ENCODE measurements around the gene EBI3.
"Not testable (repeated sequence)": the region's sequence is repeated elsewhere in the genome, so short reads cannot be mapped to it uniquely, and the experiment has no call there.

EBI3 gene

DNA sequence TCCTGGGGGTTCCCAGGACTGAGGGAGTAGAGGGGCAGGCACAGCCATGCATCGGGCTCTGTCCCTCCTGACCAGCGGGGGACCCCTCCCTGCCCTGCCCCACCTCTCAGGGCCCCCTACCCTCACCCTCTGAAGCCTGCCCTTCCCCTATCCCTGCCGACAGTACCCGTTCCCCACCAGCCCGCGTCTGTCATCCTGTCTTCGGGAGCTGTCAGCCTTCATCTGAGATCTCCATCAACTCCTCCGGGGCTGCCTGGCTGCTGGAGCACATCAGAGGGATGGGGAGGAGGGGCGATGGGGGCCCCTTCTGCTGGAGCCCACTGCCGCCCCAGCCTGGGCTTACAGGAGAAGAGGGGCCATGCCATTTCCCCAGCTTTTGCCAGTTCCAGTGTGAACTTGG, 43.6 kb downstream of the EBI3 start:
- in situ Hi-C loops (cut with MboI; ENCODE audit: low sequenced_read_pairs), result no loop called here

- in situ Hi-C loops (cut with MboI; ENCODE audit: low sequenced_read_pairs), result not testable (repeated sequence)
Measured at GRCh38 chr19:4274321-4274686, 45.0 kb downstream of the EBI3 start.

DNA sequence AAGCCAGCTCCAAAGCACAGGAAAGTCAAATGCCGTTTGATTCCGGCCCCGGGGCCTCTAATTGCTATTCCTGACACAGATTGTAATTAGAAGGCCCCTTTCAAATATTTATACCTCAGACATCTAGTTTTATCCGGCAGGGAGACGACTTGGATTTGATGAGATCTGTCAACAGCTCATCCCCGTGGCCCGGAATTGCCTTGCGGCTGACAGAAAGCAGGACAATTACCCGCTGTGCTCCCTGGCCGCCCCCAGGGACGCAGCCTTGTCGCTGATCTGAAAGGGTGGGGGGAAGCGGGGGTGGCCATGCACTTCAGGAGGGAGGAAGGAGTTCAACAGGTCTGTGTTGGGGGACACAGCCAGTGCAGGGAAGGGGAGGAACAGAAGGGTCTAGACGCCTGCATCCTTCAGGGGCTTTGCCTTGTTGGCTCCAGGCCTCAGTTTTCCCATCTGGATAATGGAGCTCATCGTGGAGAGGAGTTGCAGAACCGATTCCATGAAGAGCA, 47.9 kb downstream of the EBI3 start:
- in situ Hi-C loops (cut with MboI; ENCODE audit: low sequenced_read_pairs), result no loop called here

DNA sequence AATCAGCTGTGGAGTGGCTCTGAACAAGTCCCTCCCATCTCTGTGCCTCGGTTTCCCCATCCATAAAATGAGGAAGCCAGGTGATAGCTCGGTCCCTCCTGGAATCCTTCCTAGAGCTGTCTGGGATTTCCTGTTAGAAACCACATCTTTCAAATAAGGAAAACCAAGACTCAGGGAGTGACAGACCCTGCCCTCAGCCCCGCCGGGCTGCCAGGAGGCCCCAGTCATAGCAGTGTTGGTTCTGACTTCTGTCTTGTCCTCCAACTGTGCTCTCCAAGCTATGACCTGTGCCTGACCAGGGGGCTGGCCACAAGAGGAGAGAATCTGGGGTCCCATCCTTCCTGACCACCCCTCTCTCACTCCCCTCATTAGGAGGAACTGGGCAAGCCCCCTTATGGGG, 48.7 kb downstream of the EBI3 start:
- in situ Hi-C loops (cut with MboI; ENCODE audit: low sequenced_read_pairs), result no loop called here

- in situ Hi-C loops (cut with MboI; ENCODE audit: low sequenced_read_pairs), result no loop called here
Measured at GRCh38 chr19:4278419-4279266, 49.3 kb downstream of the EBI3 start, which contains the start of gene SHD. Gene SHD (plus strand): TSS chr19:4279266. CDS start chr19:4280064, 798 bp downstream.

- in situ Hi-C loops (cut with MboI; ENCODE audit: low sequenced_read_pairs), result no loop called here
Measured at GRCh38 chr19:4279267-4279529, 49.9 kb downstream of the EBI3 start.

GRCh38 chr19:4279530-4280422, 50.5 kb downstream of the EBI3 start:
- in situ Hi-C loops (cut with MboI; ENCODE audit: low sequenced_read_pairs), result no loop called here

DNA sequence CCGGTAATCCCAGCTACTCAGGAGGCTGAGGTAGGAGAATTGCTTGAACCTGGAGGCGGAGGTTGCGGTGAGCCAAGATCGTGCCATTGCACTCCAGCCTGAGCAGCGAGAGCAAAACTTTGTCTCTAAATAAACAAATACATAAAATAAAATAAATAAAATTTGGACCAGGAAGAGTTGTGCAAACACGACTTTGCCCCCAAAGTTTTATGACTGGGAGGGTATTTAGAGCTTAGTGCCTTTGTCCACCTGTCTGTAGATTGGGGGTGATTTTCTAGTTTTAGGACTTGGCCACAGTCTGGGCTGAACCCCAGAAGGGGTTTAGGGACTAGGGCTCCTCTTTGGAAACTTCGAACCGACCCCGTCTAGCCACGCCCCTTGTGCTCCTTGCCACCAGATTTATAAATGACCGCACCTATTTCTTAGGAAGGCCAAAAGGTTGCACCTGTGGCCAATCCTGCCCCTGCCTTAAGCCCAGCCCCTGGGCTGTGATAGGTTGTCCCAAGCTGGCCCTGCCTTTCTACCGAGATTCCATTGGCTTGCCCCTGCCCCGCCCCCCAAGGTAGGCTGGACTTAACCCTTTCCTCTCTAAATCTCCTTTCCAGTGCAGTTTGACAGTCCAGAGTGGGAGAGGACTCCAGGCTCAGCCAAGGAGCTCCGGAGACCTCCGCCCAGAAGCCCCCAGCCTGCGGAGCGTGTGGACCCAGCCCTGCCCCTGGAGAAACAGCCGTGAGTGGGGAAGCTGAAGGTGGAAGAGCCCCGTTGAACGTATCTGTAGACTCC, 55.0 kb downstream of the EBI3 start:
- in situ Hi-C loops (cut with MboI; ENCODE audit: low sequenced_read_pairs), result no loop called here

DNA sequence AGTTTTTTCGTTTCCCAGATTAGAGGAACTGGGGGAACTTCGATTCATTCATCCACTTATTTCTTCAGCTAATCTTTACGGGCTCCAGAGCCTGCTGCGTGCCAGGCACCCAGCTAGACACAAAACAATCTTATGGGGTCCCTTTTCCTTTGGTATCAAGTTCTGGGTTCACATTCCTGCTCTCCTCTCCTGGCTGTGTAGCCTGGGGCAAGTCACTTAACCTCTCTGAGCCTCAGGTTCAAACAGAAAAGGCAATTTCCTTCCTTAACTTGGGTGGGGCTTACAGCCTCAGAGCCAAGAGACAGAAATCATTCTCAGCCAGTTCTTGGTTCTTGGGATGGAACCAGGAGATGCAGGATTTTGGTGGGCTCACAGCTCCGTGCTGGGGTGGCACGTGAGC, 55.7 kb downstream of the EBI3 start:
- in situ Hi-C loops (cut with MboI; ENCODE audit: low sequenced_read_pairs), result no loop called here

DNA sequence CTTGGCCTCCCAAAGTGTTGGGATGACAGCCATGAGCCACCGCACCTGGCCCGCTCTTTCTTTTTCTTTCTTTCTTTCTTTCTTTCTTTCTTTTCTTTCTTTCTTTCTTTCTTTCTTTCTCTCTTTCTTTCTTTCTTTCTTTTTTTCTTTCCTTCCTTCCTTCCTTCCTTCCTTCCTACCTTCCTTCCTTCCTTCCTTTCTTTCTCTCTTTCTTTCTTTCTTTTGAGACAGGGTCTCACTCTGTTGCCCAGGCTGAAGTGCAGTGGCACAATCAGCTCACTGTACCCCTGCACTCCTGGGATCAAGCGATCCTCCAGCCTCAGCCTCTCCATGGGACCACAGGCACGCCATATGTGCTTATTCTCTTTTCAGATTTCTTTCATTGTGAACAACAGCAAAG, 56.8 kb downstream of the EBI3 start:
- in situ Hi-C loops (cut with MboI; ENCODE audit: low sequenced_read_pairs), result not testable (repeated sequence)

Data from HL-60/S4 treated with phorbol 12-myristate 13-acetate at 8.2 ng/mL for 4 days and 3 days (cell line).